NCI-H748 treated with DMSO at 0.1 percent for 48 hours (cell line): Measurements from ENCODE around the gene GAB2.
"Not testable (repeated sequence)": the region's sequence is repeated elsewhere in the genome, so short reads cannot be mapped to it uniquely, and the experiment has no call there.

Experiments
- DNase-seq: peaks from one replicate; lab custom pipeline; 2025; lab: John Stamatoyannopoulos, UW

GAB2 gene

DNA sequence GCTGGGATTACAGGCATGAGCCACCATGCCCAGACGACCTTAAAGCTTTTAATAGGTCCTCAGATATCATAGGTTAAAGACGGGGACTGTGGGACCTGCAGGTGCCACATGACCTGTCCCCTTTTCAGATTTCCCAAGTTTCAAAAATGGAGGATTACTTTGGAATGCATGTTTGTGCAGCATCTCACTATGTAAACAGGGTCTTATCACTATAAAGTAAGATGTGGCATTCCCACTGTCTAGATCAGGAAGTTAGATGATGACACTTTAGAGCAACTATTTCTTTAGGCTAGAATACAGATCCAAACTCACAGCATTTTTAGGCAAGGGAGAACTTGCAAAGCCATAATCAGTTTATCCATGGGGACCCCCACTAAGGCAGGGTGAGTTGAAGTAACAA is 136.1 kb downstream of the GAB2 start:
- DNase-seq = no peak

DNA sequence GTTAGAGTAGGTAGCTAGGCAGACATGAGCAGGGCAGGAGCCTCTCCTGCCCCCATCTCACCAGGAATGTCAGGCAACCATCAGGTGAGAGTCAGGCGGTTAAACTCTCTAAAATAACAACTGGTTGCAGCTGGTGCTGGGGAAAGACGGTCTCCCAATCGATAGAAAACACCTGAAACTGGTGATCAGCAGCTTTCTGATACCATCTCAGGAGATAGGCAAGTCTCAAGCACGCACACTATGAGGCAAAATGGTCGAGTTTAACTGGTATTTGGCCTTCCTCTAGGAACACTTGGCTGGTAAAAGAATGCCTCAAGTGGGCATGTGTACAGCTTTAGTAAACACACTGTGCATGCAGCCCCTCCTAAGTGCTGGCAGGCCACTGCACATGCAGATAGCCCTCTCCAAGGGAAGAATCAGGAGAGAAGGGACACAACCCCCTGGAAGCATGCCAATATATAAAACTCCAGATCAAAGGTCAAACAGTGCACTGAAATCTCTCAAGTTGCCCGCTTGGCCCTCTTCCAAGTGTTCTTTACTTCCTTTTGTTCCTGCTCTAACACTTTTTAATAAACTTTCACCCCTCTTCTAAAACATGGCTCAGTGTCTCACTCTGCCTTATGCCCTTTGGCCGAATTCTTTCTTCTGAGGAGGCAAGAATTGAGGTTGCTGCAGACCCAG is 140.2 kb downstream of the GAB2 start:
- DNase-seq = no peak

DNA sequence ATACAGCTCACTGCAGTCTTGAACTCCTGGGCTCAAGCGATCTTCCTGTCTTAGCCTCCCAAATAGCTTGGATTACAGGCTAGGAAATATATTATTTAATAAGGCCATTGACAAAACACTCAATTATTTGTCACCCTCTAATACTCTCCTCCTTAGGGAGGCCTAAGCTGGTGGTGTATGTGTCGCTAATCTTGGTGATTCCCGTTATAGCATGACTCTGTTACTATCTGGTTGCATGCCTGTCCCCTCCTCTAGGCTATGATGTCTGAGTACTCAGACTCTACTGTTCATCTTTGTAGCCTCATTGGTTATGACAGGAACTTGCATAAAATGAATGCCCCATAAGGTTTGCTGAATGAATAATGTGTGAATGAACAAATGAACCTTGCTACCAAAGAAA is 141.3 kb downstream of the GAB2 start:
- DNase-seq = no peak

DNA sequence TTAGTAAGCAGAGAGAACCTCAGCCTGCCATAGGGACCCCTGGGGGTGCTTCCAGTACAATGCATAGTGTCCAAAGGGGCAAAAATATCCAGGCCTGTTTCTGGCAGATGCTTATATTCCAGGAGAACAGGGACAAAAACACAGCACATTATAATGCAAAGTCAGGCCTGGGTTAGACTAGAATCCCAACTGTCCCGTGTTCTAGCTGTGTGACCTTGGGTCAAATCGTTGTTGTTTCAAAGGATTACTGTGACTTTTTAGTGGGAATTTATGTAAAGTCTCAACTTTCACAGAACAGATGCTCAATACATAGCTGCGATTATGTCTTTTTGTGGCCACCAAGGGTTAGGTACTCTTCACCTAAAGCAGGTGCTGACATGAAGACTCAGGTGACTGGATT is 142.9 kb downstream of the GAB2 start:
- no peak for DNase-seq

DNA sequence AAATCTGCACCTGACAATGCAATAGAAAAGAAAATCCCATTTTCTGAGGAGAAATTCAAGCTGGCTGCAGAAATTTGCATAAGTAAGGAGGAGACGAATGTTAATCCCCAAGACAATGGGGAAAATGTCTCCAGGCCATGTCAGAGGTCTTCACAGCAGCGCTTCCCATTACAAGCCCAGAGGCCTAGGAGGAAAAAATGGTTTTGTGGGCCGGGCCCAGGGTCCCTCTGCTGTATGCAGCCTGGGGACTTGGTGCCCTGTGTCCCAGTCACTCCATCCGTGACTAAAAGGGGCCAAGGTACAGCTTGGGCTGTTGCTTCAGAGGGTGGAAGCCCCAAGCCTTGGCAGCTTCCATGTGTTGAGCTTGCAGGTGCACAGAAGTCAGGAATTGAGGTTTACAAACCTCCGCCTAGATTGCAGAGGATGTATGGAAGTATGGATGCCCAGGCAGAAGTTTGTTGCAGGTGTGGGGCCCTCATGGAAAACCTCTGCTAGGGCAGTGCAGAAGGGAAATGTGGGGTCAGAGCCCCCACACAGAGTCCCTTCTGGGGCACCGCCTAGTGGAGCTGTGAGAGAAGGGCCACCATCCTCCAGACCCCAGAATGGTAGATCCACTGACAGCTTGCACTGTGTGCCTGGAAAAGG is 144.9 kb downstream of the GAB2 start:
- DNase-seq = not testable (repeated sequence)

DNA sequence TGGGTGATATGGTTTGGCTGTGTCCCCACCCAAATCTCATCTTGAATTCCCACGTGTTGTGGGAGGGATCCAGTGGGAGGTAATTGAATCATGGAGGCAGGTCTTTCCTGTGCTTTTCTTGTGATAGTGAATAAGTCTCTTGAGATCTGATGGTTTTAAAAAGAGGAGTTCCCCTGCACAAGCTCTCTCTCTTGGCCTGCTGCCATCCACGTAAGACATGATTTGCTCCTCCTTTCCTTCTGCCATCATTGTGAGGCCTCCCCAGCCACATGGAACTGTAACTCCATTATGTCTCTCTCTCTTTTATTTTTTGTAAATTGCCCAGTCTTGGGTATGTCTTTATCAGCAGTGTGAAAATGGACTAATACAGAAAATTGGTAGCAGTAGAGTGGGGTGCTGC is 145.8 kb downstream of the GAB2 start:
- DNase-seq = not testable (repeated sequence)

DNA sequence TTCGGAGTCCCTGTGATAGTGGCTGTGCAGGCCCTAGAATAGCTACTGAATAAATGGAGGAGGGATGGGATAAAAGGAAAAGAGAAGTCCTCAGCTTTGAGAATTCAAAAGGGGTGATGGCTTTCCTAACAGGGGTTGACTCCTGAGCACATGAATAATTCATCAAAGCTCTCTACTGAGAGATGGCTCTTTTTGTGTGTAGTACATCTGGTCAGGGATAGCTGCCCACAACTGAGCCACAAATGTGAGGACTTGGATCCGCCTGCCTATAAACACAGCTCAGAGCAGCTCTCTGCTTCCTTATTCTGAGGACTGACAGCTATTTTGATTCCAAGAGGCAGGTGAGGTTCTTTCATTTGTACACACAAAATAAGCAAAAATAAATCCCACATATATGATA is 146.6 kb downstream of the GAB2 start:
- DNase-seq = no peak

DNA sequence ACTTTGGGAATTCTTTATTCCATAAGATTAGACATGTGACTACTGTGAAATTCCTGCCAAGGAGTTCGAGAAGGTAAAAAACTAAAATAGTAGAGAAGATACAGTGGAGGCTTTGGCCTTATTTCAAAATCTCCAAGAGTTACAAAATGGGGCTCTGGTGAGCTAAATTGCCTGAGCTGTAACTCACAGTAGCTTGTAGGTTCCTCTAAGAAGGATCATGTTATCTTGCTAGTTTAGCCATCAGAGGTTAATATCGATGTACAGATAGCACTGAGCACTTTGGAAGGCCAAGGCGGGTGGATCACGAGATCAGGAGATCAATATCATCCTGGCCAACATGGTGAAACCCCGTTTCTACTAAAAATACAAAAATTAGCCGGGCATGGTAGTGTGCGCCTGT is 147.8 kb downstream of the GAB2 start:
- DNase-seq = no peak

DNA sequence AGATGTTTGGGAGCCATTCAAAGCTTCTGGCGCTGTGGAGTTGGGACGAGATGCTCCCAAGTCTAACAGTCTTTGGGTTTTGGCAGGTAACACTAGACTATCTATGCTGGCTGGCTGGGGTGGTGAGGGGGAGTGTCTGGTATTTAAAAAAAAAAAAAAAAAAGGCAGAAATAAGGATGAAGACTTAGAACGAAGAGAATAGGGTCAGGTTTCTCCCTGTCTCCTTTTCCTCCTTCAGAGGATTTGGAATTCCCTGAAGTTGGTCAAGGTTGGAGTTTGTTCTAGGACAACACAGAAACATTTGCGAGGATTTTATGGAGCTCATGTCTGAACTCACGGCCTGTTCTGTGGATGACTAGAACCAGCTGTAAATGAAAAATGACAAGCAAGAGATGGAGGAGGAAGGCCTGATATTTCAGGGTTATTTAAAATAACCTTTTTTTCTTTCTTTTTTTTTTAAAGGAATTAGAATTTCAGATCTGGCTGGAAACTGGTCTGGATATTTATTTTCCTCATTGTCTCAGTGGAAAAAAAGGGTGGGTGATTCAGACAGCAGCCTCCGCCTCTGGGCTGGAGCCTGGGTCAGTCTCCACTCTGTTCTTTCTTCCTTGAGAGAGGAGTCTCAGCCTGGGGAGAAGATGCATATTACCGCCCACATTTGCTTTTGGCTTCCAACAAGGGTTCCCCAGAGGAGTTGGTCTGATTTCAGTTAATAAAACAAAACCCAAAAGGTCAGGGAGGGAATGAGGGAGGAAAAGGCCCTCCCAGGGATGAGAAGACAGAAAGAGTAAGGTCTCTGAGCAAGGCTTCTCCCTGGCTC is 148.8 kb downstream of the GAB2 start:
- no peak for DNase-seq

DNA sequence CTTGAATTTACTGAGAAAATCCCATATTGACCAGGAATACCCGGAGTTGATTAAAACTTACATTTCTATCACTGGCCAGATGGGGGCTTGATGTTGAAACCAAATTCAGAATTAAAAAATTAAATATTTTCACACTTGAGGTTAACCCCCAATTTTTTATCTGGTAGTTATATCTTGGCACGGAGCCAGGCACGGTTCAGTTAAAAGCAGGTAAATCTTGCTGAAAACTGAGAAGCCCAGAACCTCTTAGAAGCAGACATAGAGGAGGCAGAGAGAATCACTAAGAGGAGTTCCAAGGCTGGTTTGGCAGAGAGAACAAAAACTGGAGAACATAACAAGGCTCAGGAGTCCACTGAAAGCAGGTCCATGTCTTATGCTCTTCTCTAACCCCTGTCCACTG is 151.2 kb downstream of the GAB2 start:
- no peak for DNase-seq

DNA sequence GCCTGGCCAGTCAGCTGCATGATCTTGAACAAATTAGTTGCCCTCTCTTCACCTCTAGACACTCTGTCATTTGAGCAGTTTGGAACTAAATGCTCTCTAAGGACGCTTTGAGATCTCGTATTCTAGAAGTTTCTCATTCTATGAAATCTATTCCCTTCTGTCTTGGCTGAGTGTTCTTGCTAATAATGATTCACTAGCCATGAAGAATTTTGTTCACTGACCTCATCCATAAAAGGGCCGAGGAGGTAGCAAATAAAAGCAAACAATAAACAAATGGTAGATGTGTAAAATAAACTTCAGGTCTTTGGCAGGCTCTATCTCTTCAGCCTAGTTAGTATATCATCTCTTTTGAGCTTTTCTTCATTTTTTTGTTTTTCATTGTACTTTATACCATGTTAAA is 152.3 kb downstream of the GAB2 start:
- DNase-seq = no peak

DNA sequence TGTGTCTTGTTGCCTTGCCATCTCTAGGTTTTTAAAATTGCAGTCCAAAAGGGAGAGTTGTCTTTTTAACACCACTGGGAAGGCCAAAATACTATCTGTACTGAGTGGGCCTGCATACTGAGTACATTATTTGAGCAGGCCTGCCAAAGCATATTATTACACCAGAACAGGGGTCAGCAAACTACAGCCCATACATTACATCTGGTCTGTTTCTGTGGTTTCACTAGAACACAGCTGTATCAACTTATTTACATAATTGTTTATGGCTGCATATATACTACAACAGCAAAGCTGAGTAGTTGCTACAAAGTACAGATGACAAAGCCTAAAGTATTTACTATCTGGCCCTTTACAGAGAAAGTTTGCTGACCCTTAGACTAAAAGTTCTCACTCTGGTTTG is 154.9 kb downstream of the GAB2 start:
- no peak for DNase-seq

DNA sequence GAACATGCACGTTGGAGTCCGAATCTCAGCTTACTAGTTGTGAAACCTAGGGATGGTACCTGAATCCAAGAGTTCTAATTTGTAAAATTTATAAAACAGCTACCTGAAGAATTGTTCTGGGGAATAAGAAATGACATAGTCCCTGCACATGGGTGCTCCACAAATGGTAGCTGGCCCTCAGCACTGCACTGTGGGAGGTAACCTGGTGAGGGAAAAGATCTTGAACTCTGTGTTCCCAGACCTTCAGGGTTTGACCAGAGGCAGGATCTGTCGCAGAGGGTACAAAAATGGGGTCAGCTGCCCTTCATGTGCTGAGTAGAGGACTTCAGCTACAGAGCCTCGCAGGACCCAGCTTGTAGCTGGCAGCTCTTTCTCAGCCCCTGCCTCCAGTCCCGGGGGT is 155.4 kb downstream of the GAB2 start:
- DNase-seq = no peak

DNA sequence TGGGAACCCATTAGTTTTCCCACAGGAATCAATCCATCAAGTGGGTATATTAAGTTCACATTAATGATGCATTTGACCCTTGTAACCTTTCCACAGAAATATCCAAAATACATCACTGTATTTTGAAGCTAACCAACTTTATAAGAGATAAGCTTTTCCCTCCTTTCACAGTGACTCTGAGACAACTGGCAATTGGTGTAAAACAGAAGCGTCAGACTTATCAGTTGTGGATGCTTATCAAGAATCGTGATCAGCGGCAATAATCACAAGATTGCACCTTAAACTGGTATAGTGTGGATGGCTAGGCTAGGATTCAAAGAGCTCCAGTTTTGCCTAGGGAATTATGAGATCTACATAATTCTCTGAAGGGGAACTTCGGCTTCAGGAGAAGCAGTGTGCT is 155.8 kb downstream of the GAB2 start:
- no peak for DNase-seq

DNA sequence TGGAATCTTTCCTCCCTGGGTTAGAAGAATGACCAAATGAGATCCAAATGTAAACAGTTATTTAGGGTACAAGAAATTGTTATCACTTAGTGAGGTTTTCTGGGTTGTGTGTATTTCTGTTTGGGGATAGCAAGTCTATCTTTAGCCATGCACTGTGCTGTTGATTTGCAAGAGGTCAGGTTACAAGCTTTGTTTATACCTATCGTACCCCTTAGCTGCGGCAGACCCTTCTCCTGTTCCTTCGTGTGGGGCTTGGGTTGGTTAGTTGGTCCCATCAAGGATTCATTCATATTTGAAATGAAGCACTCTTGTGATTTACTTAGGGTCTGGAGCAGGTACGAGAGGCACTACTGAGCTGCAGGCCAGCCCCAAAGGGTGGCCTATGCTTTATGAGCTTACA is 156.3 kb downstream of the GAB2 start:
- DNase-seq = no peak

DNA sequence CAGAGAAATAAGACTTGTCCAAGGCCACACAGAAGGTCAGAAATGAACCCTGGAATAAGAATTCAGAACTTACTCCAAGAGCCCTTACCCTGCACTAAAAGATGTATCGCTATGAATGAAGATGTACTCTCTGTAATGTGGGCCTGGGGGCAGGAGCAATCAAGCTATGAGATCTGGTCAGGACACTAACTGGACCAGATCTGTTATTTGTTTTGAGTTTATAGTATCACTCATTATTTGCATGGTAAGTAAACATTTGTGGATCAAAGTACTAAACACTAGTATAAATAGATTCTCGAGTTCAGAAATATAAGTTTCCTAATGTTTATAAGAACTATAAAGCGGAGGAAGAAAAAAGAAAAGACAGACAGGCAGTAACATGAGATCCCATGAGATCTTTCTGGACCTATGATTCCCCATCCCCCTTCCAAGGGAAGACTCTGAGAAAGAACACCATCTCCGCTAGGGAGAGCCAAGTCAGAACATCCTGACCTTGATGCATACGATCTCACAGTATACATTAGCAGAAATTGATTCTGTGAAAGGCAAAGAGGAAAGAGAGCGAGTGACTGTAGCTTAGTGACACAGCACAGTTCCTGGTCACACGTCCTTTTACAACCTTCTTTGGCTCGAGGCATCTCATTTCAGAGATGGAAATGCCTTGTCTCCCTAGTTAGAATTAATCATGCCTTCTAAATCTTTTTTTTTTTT is 157.7 kb downstream of the GAB2 start:
- DNase-seq = no peak

DNA sequence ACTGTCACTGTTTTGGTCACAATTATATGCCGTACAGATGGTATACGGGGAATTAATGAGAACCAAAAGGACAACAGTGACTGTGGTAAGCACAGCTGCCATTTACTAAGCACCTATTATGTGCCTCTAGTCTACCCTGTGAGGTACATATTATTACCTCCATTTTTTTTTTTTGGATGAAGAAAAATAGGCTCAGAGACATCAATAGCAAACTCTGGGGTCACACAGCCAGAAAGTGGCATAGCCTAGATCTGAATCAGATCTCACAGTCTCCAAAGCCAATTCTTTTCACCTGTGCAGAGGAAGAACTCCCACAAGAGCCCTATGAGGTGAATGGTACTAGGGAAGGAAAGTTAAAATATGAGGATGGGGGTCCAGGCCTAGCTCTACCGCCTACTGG is 160.0 kb downstream of the GAB2 start:
- DNase-seq = no peak

DNA sequence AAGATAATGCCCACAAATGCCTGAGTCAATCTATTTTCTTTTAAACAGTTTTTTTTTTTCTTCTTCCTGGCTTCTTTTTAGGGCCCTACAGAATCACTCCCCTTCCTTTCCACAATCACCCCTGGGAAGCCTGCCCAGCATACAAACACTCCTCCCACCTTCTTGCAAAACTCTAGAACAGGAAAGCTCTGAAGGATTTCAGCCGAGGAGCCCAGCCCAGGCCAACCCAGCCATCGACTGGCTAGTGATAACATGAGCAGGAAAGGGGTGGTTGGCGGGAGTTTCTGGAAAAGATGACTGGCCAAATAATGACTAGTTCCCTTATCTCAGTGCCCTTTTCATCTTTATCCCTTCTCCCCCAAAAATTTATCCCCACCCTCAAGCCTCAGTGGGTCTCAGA is 160.7 kb downstream of the GAB2 start:
- no peak for DNase-seq

DNA sequence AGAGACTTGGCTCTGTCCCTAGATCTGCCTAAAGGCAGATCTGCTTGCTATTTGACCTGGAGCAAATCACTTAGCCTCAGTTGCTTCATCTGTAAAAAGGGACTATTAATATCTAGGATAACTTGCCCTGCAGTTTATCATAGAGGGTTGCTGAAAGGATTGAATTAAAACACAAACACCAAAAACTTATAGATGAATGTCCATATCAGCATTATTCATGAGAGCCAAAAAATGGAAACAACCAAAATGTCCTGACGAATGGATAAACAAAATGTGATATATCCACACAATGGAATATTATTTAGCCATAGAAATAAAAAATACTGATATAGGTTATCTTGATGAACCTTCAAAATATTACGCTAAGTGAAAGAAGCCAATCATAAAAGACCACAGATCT is 161.7 kb downstream of the GAB2 start:
- DNase-seq = no peak

DNA sequence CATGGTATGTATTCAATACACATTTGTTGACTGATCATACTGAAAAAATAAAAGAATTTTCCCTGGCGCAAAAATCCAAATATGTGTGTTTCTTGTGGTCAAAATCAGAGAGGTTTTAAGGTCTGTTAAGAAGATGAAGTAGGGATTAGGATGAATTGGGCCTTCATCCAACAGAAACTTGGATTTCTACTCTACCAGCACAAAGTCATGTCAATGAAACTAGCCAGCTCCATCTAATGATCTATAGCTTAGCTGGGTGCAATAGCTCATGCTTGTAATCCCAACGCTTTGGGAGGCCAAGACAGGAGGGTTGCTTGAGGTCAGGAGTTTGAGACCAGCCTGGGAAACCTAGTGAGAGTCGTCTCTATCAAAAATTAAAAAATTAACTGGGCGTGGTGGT is 163.4 kb downstream of the GAB2 start:
- no peak for DNase-seq

DNA sequence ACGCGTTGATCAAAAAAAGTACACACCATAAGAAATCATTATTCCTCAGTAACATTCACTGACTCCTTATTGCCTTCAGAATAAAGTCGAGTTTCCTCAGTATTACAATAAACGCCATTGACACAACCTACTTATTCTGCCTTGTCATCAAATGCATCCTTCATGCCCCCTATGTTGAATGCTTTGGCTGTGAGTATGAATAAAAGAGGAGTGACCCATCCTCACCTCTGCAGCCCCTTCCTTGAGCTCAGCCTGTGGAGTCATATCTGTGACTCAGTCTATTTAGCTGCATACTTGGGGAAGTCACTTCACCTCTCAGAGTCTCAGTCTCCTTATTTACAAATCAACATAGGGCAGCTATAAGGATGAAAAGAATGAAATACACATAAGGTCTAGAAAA is 163.8 kb downstream of the GAB2 start:
- no peak for DNase-seq

DNA sequence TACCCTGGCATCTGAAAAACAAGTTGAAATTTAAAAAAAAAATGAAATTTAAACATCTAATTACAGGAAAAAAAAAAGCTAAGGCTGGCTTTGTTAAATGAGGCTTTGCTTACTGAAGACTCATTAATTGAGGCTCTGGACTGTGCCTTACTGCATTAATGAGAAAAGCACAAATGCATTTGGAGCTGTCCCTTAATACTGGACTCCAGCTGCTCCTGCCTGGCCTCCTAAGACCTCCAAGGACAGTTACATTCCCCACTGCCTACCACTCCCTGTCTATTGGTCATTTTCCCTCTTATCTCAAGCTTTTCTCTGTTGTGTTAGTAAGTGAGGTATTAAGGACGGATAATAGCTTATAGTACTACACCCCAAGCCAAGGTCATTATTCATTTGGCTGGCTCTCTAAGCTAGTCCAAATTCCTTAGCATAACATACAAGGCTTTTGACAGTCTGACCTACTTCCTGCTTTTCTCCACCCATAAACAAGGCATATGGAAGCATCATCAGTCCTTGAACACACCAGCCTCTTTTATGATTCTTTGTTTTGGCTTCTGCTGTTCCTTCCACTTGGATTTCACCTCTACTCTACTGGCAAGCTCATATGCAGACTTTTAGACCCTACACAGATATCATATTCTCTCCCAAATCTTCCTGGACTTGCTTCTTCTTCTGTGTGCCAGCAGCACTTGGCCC is 166.4 kb downstream of the GAB2 start:
- DNase-seq = no peak
